RPMI8226 (cell line): ENCODE data around the gene POU6F2.

Experiments used
- DNase-seq: peaks from one replicate; pipeline ENCODE4 v3.0.0-alpha.2; 2015

Gene POU6F2

DNA sequence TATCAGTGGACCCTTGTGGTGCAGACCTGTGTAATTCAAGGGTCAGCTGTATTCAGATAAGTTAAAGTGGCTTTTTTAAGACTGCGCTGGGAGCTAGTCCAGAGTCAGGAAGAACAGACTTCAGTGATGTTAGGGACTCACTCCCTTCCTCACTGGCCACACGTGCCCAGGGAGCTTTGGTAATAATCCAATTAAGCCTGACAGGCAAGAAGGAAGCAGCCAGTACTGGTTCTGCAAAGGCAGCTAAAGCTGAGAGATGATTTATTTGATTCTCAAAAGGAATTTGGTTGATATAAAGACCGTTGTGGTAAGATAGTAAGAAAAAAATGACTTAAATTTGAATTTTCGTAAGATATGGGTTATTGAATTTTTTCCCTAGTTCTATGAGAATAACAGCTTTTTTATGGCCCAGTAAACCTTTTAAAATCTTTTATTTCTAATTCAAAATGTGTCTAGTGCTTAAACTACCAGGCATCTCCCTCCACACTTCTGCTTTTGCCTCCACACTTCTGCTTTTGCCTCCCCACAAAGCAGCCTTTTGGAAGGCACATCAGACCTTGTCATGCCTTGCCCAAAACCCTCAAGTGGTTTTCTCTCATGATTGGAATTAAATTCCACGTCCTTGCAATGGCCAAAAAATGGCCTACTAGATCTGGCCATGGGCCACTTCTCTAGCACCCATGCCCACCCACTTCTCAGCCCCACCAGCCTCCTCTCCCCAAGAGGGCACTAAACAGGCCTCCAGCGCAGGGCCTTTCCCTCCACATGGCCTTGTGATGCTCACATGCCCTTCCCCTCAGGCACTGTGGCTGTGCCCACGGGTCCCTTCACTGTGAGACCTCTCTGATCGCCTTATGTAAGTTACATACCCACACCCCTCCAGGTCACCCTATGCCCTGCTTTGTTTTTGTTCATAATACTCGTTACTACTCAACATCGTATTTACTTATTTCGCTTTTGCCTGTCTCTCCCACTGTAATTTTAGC, 92.5 kb downstream of the POU6F2 start:
- no peak for DNase-seq

DNA sequence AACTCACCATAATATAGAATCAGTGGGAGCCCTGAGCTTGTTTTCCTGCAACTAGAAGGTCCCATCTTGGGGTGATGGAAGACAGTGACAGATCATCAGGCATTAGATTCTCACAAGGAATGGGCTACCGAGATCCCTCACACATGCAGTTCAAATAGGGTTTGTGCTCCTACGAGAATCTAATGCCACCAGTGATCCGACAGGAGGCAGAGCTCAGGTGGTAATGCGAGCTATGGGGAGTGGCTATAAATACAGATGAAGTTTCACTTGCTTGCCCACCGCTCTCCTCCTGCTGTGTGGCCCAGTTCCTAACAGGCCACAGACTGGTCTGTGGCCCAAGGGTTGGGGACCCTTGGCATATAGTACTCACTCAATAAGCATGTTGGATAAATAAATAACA, 93.4 kb downstream of the POU6F2 start:
- DNase-seq = no peak

DNA sequence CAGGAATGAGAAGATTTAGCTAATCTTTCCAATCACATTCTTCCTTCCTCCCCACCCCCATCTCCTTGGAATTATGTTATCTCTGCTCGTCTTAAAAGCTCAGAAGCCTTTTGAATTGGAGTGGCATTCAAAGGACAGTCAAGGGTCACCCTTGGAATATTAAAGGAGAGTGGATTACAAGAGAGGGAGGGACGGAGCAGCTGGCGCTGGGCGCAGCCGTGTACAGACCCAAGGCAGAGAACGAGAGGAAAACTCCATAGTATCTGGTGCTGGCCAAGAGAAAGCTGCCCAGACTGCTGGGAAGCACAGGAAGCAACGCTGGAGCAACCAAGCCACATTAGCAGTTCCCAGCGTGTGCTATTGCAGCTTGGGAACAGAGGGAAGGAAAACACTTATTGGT, 95.7 kb downstream of the POU6F2 start:
- no peak for DNase-seq

DNA sequence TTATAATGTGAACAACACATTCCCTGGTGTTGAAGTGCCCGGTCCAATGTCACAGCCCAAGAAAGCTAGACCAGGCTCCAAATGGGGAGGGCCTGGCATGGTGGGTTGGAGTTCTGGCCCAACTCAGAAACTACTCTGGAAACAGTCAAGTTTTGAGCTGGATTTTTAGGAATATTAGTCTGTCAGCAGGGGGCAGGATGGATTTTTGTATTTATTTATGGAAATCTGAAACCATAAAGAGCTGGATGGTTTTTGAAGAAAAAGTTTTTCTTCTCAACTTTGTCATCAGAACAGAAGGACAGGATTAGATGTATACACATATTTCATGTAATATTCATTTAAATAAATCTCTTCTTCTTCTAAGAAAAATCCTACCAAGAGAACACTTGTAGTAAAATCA, 97.5 kb downstream of the POU6F2 start:
- DNase-seq = no peak

DNA sequence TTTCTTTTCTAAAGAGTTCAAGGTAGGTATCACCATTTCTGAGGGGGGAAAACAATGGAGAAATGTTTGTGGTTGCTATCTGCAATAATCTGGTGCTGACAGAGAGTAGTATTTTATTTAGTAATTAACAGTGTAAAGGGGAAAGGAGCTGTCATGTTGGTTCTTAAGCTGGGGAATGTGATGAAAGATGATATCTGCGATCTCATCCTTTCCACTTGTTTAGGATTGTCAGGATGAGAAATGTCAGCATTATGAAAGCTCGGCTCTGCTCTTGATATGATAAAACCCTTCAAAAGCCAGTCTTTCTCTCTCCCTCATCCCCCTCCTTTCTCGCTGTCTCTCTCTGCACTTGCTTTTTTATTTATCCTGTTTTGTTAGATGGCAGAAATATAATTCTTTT, 106.1 kb downstream of the POU6F2 start:
- DNase-seq = no peak

DNA sequence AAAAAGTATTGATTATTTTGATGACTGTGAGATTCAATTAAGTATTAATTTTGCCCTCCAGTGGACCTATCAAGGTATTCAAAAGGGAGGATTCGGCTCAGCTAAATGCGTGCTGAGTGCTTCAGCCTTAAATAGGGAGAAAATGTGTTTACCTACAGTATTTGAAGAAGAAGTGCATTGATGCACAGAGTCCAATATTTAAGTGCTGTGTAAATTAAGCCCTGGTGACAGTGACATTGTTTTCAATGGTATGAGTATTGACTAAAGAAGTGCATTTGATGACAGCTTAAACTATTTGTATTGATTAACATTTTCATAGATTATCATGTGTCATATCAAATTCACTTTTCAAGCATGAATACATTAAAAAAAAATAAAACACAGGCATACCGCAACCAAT, 106.6 kb downstream of the POU6F2 start:
- DNase-seq = no peak

DNA sequence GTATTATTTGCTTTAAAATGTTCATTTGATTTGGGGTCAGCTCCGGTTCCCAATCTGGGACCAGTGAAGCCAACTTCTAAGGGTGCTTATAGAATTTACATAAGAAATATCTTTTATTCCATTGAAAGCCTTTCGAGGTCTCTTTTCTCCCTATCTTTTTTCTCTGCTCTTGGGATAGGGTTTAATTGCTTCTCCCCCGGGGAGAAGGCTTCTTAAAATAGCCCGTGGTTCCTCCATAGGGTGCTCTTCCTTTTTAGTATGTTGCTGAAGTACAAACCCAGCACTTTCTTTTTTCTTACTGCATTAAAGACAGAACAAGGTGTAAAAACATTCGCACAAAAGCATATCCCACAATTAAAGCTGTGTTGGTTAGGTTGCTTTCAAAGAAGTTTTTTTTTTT, 107.5 kb downstream of the POU6F2 start:
- DNase-seq = no peak

DNA sequence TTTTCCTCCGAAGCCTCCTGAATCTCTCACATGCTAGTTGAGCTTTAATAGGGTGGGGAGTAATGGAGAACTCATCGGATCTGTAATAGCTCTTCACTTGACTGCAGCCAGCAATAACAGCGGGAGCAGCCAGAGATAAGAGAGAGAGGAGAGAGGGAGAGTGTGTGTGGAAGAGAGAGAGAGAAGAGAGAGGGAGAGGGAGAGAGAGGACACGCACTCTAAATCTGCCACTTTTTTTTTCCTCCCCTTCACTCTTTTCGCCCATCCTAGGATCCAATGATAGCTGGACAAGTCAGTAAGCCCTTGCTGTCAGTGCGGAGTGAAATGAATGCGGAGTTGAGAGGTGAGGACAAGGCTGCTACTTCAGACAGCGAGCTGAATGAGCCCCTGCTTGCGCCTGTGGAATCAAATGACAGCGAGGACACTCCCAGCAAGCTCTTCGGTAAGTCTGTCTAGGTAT, 107.9 kb downstream of the POU6F2 start:
- DNase-seq = no peak

DNA sequence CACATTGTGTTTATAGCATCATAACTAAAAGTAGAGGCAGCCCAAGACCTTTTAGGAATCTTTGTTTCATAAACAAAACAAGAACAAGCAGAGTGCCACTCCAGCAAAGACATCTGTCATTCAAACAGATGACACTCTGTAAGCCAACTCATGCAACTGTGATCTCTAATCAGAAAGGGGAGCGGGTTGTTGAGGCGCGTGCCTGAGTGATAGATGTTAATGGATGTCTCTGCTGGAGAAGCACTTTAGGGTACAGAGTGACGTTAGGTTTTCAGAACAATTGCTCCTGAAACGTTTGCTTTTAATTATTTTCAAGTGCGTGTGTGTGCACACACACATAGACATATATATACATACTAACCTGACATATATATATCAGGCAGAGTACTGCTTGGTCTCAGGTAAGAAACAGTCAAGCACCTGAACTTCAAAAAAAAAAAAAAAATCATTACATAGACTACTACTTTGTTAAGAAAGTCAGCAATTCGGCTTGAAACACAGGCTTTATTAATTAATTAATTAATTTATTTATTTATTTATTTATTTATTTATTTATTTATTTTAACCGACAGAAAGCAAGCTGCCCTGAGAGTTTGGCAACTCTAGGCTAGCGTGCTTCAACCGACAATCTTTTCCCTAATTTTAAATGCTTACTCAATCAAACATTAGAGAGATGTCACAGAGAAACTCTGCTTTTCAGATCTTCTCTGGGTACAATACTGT, 109.1 kb downstream of the POU6F2 start:
- DNase-seq = no peak

DNA sequence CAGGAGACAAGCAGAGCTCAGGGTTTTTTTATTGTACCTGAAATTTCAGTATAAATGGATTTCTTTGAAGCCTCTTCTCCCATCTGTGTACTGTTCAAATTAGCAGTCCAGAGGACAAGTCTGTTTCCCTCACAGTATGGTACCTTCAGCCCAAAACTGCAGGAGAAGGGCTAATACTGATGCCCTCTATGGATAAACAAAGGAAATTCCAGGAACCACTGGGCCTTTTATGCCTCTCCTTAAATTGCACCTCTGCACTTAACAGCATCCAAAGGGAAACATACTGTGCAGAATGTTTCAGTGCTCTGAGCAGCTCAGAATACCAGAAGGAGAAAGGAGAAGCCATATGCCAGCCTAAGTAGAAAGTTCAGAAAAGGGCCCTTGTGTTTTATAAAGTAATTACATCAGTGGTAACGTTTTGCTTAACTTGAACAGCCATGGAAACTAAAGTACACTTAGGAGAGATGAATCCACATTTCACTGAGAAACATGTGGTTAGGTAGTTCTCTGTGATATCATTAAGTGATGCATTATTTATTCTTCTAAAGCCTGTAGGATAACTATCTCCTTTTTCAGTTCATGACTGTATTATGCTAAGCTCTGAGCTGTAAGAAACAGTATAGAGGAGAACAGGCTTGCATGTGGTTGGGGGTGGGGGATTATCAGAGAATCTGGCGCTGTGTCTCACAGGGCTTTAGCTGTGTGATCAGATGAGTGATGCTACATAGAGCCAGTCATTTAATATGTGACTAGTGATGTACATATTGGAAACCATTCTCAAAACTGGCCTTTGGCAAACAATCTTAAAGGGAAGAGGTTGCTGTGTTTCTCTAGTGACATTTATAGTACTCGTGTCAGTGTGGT, 111.3 kb downstream of the POU6F2 start:
- DNase-seq = no peak

DNA sequence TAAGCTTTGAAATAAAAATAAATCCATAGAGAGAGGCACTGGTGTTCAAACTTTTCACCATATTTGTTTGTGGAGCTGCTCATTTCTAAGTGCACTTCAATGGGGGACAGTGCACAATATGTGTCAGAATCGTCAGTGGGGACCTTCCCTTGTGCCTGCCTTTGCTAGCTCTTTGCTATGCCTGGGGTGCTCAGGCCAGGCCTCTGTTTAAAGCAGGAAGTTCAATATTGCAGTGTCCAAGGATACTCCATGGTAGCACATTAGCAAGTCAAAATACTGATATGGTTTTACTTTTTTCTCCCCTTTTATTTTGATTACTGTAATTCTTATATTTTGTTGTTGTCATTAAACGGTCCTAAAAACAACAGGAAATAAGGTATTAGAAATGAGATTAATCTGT, 113.4 kb downstream of the POU6F2 start:
- DNase-seq = no peak

DNA sequence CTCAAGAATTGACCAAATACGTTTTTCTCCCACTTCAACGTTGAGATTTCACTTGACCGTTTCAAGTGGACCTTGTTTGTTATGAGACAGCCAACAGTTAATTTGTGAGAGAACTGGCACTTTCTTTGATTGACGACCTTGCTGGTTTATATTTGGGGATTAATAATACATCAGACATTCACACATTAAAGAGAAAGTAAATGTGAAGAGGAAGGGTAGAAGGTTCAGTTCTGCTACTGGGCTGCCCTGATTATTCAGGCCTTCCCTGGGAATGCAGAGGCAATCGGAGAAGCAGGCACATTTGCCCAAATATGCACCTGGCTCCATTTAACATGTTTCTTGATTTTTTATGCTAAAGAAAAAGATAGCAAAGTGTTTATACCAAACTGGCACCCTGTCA, 114.1 kb downstream of the POU6F2 start:
- DNase-seq = no peak

DNA sequence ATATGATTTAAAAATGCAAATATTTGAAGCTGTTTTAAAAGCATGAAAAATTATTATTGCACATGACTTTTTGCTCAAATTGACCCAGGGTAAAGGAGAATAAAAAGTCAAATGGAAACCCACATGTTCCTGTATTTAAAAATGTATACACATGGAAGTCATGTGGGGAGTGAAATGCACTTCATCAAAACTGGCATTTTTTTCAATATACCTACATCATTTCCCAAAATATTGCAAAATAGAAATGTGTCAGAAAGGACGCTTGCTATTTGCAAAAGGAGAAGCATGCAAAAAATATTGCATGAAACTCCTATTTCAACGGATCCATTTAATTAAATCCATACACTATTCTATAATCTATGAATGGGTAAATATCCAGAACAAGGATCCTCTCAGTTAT, 117.0 kb downstream of the POU6F2 start:
- no peak for DNase-seq

DNA sequence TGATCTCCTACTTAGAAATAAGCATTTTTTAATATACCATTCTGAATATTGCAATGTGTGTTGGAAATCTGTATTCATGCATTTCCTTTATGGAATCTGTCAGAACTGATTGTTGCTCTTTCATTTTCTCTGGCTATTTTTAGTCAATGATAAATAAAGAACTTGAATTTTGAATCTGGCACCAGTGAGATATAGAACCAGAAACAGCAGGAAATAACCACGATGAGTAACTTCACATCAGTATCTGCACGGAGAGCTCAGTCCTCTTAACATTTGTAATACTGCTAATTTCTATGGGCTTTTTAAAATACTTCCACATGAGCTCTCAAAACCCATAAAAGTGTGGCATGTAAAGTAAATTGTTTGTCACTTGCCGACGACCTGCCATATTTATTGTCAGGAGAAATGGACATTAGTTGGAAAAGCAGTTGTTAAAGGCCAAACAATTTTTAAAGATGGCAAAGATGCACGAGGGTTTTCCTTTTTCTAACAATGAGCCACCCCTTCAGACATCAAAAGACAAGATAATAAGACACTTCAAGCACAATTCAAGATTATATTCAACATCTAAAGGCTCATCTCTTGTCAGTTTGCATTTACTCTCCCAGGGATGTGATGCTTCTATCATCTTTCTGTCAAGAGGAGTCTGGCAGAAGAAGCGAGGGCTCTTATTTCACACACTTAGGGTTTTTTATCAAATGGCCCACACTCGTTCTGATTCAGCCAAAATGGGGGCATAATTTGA, 118.3 kb downstream of the POU6F2 start:
- no peak for DNase-seq

DNA sequence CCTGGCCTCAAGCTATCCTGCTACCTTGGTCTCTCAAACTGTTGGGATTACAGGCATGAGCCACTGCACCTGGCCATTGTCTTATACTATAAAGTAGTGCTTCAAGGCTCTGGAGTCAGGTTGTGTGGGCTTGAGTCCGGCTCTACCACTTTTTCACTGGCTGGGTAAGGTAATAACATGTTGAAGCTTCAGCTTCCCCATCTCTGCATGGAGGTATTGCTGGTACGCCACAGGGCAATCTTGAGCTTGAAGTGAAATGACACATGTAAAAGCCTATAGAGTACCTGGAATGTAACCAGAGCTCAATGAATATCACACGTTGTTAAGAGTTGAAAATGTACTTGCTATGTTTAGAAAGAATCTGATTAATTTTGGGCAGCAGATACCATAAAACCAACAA, 120.8 kb downstream of the POU6F2 start:
- no peak for DNase-seq

DNA sequence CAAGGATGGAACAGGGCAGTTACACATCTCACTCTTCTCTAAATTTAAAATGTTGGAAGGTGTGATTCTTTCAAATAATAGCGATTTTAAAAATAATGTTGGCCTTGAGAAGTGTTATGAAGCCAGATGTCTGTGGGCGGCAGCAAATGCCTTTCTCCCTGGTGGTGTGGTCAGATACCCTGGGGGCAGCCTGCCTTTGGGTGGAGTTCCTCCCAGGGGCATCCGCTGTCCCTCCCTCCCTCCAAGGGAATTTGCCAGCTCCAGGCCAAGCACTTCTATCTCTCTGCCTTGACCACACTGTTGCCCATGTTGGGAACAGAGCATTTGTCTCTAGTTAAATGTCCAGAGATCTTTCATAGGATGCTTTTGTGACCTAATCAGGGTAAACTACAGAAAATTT, 121.4 kb downstream of the POU6F2 start:
- DNase-seq = no peak

DNA sequence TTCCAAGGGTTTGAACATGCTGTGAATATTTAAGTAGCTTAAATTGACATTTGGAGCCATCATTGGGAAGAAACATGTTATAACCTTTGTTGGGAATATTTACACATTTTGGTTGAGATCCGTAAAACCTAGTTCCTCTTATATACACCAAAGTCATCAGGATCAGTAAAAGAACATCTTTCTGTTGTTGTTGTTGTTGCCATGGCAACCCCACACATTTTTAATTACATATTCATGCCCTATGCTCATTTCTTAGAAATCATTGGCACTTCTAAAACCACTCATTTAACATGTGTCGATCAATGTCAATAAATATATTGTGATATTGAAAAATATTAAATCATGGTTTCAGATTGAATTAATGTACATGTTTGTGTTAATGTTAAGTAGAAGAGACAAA, 122.6 kb downstream of the POU6F2 start:
- no peak for DNase-seq

DNA sequence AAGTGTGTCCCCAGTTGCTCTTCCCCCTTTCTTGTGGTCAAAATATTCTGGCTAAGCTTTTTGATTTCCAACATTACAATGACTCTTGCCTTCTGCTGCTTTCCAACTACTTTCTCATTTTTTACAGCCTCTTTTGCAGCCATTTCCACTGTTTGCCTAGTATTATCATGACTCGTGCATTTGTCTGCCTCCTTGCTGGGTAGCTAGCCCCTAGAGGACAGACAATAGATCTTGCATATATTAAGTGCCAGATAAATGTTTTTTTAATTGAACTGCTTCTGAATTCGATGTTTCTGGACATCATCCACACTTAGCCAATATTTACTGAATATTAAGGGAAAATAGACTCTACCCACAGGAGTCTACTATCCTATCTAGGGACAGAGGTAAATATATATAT, 124.5 kb downstream of the POU6F2 start:
- no peak for DNase-seq

DNA sequence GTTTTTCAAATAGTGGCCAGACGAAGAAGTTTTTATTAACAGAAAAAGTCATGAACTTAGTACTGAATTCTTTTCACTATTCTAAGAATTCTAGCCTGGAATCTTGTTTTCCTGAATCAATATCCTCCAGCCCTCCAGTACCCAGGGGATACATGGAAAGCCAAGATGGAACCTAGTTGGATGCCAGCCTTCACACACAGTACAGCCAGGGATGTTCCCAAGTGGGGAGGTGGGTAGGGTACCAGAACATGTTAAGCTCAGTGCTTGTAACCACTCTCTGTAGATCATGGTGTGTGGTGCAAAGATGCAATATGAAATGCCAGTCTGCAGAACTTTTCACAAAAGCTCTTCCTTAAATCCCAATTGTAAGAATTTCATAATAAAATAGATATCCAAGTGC, 128.0 kb downstream of the POU6F2 start:
- DNase-seq = no peak

DNA sequence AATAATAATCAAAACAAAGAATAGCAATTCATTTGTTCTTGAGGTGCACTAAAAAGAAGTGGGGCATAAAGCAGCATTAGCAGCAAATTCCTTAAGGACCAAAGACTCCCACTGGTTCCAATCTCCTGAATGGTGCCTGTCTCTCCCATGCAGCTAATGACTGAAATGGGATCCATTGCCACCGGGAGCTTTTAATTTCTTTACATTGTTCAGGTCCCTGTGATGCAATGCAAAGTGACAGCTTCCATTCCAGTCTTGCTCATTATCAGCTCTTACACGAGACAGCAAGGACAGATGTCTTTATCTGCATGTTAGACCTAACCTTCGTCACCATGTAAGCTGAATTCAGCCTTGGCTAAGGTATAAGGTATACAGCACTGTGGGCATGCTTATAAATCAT, 148.1 kb downstream of the POU6F2 start:
- DNase-seq = no peak

DNA sequence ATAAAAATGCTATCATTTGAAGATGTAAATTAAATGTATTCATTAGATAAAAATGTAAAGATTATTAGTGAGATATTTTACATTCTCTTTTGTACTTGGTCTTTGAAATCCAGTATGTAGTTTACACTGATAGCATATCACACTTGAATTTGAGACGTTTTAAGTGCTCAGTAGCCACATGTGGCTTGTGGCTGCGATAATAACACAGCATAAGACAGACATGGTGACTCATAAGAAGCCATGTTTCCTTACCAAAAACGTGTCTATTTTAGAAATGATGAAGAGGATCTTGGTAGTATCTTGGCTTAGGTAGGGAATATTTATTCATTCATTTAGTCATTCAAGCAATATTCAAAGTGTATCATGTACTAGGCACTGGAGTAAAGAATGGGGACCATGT, 149.3 kb downstream of the POU6F2 start:
- DNase-seq = no peak

DNA sequence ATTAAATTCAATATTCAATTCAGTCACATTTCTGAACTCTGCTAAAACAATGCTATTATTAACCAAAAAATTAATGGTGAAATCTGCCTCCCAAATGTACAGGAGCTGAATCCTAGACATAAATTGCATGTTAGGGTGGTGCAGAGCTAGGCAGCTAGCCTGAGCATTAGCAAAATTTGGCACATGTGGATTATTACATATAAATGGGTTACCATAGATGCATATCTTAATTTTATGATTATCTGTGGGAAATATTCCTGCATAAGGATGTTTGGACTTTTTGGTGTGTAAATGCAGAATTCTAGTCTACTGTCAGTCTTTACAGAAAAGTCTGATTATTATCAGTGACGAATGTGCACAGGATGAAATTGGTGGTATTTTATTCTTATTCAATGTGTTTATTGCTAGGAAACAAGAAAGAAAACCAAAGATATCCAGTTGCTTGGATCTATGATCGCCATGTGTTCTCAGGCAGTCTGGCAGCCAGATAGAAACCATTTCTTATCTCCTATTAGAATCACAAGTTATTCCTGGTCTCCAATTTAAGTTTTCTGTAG, 150.7 kb downstream of the POU6F2 start:
- no peak for DNase-seq
